ENCODE results near the gene OR5H2. TPM values are rescaled to one million over a fixed set of nuclear protein-coding genes. Genes with fewer than 3 reads are reported as not detected.

OR5H2 gene
- total RNA-seq, 6 experiments from 2014 or later: not detected

GRCh38 chr3:98322101-98322500, 39.8 kb downstream of the OR5H2 start:
- 73% methylated on average over 2 of the region's 2 CpGs for WGBS (ENCODE audit: insufficient coverage, low coverage, low lambda C conversion rate, missing lambda C conversion rate)
- intact Hi-C loops (cut with DNase I): loop anchor here in 1 of 2 donors (10.0 kb wide), 1 partner anchor 277 kb away; no protein-coding TSS in a partner anchor
- TF ChIP-seq POLR2A (IDR thresholded peaks at IDR 0.05): no peak
- TF ChIP-seq, protein P1, sequence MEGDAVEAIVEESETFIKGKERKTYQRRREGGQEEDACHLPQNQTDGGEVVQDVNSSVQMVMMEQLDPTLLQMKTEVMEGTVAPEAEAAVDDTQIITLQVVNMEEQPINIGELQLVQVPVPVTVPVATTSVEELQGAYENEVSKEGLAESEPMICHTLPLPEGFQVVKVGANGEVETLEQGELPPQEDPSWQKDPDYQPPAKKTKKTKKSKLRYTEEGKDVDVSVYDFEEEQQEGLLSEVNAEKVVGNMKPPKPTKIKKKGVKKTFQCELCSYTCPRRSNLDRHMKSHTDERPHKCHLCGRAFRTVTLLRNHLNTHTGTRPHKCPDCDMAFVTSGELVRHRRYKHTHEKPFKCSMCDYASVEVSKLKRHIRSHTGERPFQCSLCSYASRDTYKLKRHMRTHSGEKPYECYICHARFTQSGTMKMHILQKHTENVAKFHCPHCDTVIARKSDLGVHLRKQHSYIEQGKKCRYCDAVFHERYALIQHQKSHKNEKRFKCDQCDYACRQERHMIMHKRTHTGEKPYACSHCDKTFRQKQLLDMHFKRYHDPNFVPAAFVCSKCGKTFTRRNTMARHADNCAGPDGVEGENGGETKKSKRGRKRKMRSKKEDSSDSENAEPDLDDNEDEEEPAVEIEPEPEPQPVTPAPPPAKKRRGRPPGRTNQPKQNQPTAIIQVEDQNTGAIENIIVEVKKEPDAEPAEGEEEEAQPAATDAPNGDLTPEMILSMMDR (IDR thresholded peaks at IDR 0.05): no peak
- H3K27ac ChIP-seq: no peak overlapping the region
- H3K4me1 ChIP-seq: no peaks in the 10 kb centered on the region
- no peaks in the 10 kb centered on the region for H3K9me3 ChIP-seq
- ATAC-seq (no peak), DNase-seq (no peak)
- no peak overlapping the region for H3K4me3 ChIP-seq
- no peaks in the 10 kb centered on the region for H3K36me3 ChIP-seq
- no peaks in the 10 kb centered on the region for H3K27me3 ChIP-seq

GRCh38 chr3:98322686-98323085, 40.4 kb downstream of the OR5H2 start:
- H3K9me3 ChIP-seq: no peaks in the 10 kb centered on the region
- H3K27me3 ChIP-seq: no peaks in the 10 kb centered on the region
- no peak for TF ChIP-seq POLR2A (IDR thresholded peaks at IDR 0.05)
- TF ChIP-seq, protein P1 (IDR thresholded peaks at IDR 0.05): no peak
- no peak overlapping the region for H3K27ac ChIP-seq
- DNase-seq: no peak
- H3K4me3 ChIP-seq: no peak overlapping the region
- intact Hi-C loops (cut with DNase I): loop anchor here in 1 of 2 donors (10.0 kb wide), 1 partner anchor 278 kb away; no protein-coding TSS in a partner anchor
- no peaks in the 10 kb centered on the region for H3K36me3 ChIP-seq
- WGBS (ENCODE audit: insufficient coverage, low coverage, low lambda C conversion rate, missing lambda C conversion rate): 41% methylated on average over 2 of the region's 2 CpGs
- peak in 2 of 4 donors; percentile 35 to 65 for ATAC-seq
- no peaks in the 10 kb centered on the region for H3K4me1 ChIP-seq

- Histone ChIP-seq H3K36me3 (no peaks in the 10 kb centered on the region), H3K9me3 (no peaks in the 10 kb centered on the region), H3K4me3 (no peak overlapping the region), H3K27ac (no peak overlapping the region), H3K4me1 (no peaks in the 10 kb centered on the region), H3K27me3 (no peaks in the 10 kb centered on the region)
- no peak for TF ChIP-seq POLR2A (IDR thresholded peaks at IDR 0.05)
- TF ChIP-seq, protein P1 (IDR thresholded peaks at IDR 0.05): no peak
- intact Hi-C loops (cut with DNase I): loop anchor here in 1 of 2 donors (10.0 kb wide), 1 partner anchor 279 kb away; no protein-coding TSS in a partner anchor
- DNase-seq: no peak
- no peak for ATAC-seq
These were observed 41.1 kb downstream of the OR5H2 start for GRCh38 chr3:98323425-98323824.

DNA sequence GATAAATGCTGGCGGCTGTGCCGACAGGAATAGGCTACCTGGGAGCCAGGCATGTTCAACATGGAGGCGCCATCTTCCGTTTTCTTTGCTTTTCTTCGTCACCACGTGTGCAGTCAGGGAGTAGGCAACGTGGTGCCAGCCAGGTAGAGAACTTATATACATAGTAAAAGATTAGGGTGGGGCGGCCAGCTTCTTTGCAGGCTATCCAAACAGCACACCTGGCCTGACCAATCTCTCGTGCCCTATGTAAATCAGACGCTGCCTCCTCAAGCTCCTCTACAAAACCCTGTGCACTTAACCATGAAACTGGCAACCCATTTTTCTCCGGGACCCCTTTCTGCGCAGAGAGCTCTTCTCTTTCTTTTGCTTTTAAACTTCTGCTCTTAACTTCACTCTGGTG, 42.8 kb downstream of the OR5H2 start:
- H3K9me3 ChIP-seq: no peaks in the 10 kb centered on the region
- no peak for ATAC-seq
- intact Hi-C loops (cut with DNase I): loop anchor here (5.0 to 10.0 kb wide), 2 partner anchors 280 to 283 kb away; no protein-coding TSS in a partner anchor
- no peaks in the 10 kb centered on the region for H3K36me3 ChIP-seq
- H3K27me3 ChIP-seq: no peaks in the 10 kb centered on the region
- H3K27ac ChIP-seq: no peak overlapping the region
- no peak overlapping the region for H3K4me3 ChIP-seq
- no peaks in the 10 kb centered on the region for H3K4me1 ChIP-seq
- DNase-seq: no peak
- no peak for TF ChIP-seq POLR2A (IDR thresholded peaks at IDR 0.05)
- TF ChIP-seq, protein P1 (IDR thresholded peaks at IDR 0.05): no peak
- WGBS (ENCODE audit: insufficient coverage, low coverage, low lambda C conversion rate, missing lambda C conversion rate): 62% methylated on average over 12 of the region's 12 CpGs
